ENCODE data around the gene MAU2. TPM values are rescaled to one million over a fixed set of nuclear protein-coding genes. Genes with fewer than 3 reads are reported as not detected.
"Not testable (repeated sequence)": the region's sequence is repeated elsewhere in the genome, so short reads cannot be mapped to it uniquely, and the experiment has no call there.

Gene MAU2
- total and polyA plus RNA-seq, 2 donors = 16.9 to 29.8 TPM

DNA sequence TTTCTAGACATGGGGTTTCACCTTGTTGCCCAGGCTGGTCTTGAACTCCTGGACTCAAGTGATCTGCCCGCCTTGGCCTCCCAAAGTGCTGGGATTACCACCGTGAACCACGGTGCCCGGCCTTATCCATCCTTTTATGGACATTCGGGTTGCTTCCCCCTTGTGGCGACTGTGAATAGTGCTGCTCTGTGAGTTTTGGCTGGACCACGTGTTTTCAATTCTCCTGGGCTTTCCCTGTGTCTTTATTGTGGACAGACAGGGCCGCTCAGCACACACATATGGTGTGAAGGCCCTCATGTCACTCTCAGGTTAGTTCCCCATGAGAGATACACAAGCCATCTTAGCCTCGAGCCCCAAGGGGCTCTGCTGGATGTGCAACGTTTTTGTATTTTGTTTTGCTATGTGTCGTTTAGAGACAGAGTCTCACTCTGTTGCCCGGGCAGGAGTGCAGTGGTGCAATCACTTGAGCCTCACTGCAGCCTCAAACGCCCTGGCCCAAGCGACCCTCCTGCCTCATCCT, 40.5 kb downstream of the MAU2 start:
- peak in 6 of 9 donors; percentile 32 to 76 (median 58) for DNase-seq (ENCODE audit: low read depth in 6 of 9, low spot score in 9 of 9)

DNA sequence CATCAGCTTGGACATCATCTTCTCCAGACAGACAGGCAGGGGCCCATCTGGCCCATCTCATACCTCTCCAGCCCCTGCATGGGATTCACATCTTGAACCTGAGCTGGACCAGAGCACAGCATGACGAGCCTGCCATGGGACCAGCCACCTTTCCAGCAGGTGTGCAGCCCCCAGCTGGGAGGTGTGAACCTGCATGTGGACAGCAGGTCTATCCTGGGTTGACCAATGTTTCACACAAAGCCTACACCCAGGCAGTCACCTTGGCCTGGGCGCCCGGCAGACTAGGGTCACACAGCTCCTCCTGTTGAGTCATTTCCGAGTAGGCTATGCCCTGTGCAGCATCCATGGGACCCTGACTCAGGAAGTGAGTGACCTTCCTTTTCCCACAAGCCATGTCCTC, 41.4 kb downstream of the MAU2 start:
- no peak for DNase-seq (ENCODE audit: low read depth in 6 of 9, low spot score in 9 of 9)
- Histone ChIP-seq H3K4me3 (ENCODE audit: low read length in 2 of 2) (no peak overlapping the region), H3K27me3 (ENCODE audit: control insufficient read depth in 2 of 2, insufficient read depth in 1 of 2, low read length in 1 of 2) (no peaks in the 10 kb centered on the region), H3K9me3 (ENCODE audit: control insufficient read depth in 2 of 2, insufficient read depth in 1 of 2, low read length in 1 of 2) (no peaks in the 10 kb centered on the region), H3K27ac (ENCODE audit: low read depth in 1 of 2, low read length in 1 of 2) (no peak overlapping the region), H3K36me3 (ENCODE audit: control insufficient read depth in 2 of 2, insufficient read depth in 2 of 2, low read length in 1 of 2) (peaks cover 3 to 10% of the 10 kb centered on the region in 2 donors), H3K4me1 (ENCODE audit: control insufficient read depth in 2 of 2, insufficient read depth in 2 of 2, low read length in 2 of 2) (peaks cover 0 to 26% of the 10 kb centered on the region in 2 donors)
- over 99% methylated on average over 4 of the region's 4 CpGs for WGBS

More for the DNA sequence above, 40.5 kb downstream of the MAU2 start:
- H3K9me3 ChIP-seq (ENCODE audit: control insufficient read depth in 2 of 2, insufficient read depth in 1 of 2, low read length in 1 of 2) = no peaks in the 10 kb centered on the region
- WGBS = 31% methylated on average over 14 of the region's 14 CpGs
- no peak overlapping the region for H3K4me3 ChIP-seq (ENCODE audit: low read length in 2 of 2)
- no peaks in the 10 kb centered on the region for H3K27me3 ChIP-seq (ENCODE audit: control insufficient read depth in 2 of 2, insufficient read depth in 1 of 2, low read length in 1 of 2)
- H3K36me3 ChIP-seq (ENCODE audit: control insufficient read depth in 2 of 2, insufficient read depth in 2 of 2, low read length in 1 of 2) = peaks cover 13 to 18% of the 10 kb centered on the region in 2 donors
- H3K4me1 ChIP-seq (ENCODE audit: control insufficient read depth in 2 of 2, insufficient read depth in 2 of 2, low read length in 2 of 2) = peaks cover 0 to 18% of the 10 kb centered on the region in 2 donors
- H3K27ac ChIP-seq (ENCODE audit: low read depth in 1 of 2, low read length in 1 of 2) = no peak overlapping the region

DNA sequence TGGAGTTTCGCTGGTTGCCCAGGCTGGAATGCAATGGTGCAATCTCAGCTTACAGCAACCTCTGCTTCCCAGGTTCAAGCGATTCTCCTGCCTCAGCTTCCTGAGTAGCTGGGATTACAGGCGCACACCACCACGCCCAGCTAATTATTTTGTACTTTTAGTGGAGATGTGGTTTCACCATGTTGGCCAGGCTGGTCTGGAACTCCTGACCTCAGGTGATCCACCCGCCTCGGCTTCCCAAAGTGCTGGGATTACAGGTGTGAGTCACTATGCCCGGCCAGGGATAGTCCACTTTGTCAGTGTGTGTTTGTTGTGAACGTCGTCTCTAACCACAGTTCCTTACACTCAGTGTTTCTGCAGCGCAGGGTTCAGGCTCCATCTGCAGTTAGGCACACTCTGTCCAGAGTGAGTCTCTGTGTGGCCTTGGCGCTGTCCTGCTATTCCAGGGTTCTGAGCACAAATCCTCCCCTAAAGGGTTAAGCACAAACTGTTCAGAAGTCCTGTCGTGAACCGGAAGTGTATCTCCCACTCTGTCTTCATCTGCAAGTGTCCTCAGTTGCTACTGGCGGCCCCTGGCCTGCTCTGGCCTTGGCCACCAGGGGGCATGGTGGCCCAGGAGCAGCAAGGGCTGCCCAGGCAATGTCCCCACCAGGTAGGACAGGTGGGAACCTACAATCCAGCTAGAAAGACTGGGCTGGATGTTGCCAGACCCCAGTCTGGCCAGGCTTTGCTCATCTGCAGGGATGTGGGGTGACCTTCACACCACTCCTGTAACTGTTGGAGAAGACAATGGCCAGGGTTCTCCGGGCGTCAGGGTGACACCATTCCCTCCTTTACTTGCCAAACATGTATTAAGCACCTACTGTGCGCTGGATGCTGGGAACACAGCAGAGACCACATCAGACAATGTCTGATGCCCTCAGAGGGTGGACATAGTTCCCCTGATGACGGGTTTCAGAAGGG, 46.1 kb downstream of the MAU2 start:
- peak in 7 of 9 donors; percentile 46 to 85 (median 68) for DNase-seq (ENCODE audit: low read depth in 6 of 9, low spot score in 9 of 9)
- Histone ChIP-seq H3K4me1 (ENCODE audit: control insufficient read depth in 2 of 2, insufficient read depth in 2 of 2, low read length in 2 of 2) (peaks cover 0 to 22% of the 10 kb centered on the region in 2 donors), H3K9me3 (ENCODE audit: control insufficient read depth in 2 of 2, insufficient read depth in 1 of 2, low read length in 1 of 2) (no peaks in the 10 kb centered on the region), H3K27me3 (ENCODE audit: control insufficient read depth in 2 of 2, insufficient read depth in 1 of 2, low read length in 1 of 2) (no peaks in the 10 kb centered on the region), H3K36me3 (ENCODE audit: control insufficient read depth in 2 of 2, insufficient read depth in 2 of 2, low read length in 1 of 2) (no peaks in the 10 kb centered on the region), H3K4me3 (ENCODE audit: low read length in 2 of 2) (no peak overlapping the region), H3K27ac (ENCODE audit: low read depth in 1 of 2, low read length in 1 of 2) (peak overlapping the region in 1 of 2 donors; percentile 24)
- WGBS = 67% methylated on average over 18 of the region's 18 CpGs

DNA sequence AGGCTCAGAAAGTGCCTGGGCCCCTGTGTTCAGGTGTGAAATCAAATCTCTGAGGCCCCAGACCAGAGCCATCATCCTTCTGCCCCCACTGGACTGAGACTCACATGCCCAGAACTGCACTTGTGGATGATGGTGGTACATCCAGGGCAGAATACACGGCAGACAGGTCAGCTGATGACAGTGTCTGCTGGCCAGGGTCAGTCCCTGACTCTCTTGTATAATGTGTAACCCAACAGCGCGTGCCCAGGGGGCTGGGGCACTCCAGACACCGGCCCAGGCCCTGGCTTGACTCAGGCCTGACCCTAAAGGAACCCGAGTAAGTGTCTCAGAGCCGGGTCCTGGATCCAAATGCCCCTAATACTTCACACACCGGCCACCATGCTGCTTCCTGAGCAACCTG, 47.5 kb downstream of the MAU2 start:
- WGBS = 98% methylated on average over 7 of the region's 7 CpGs

DNA sequence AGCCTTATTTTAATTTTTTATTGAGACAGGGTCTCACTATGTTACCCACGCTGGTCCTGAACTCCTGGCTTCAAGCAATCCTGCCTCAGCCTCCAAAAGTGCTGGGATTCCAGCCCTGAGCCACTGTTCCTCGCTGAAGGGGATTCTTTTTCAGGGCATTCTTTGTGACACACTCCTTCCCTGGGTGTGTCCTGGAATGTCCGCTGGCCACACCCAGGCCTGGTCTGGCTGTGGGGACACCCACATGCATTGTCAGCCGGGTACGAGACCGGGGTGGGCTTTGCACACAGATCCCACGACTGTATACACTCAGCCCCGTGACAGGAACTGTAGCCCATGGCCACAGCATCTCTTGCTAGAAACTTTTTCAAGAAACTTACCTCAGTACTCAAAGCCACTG, 50.4 kb downstream of the MAU2 start:
- DNase-seq (ENCODE audit: low read depth in 6 of 9, low spot score in 9 of 9) = no peak
- 94% methylated on average over 8 of the region's 8 CpGs for WGBS
- H3K9me3 ChIP-seq (ENCODE audit: control insufficient read depth in 2 of 2, insufficient read depth in 1 of 2, low read length in 1 of 2) = no peaks in the 10 kb centered on the region
- no peaks in the 10 kb centered on the region for H3K27me3 ChIP-seq (ENCODE audit: control insufficient read depth in 2 of 2, insufficient read depth in 1 of 2, low read length in 1 of 2)
- H3K4me1 ChIP-seq (ENCODE audit: control insufficient read depth in 2 of 2, insufficient read depth in 2 of 2, low read length in 2 of 2) = peaks cover 0 to 16% of the 10 kb centered on the region in 2 donors
- H3K27ac ChIP-seq (ENCODE audit: low read depth in 1 of 2, low read length in 1 of 2) = no peak overlapping the region
- no peaks in the 10 kb centered on the region for H3K36me3 ChIP-seq (ENCODE audit: control insufficient read depth in 2 of 2, insufficient read depth in 2 of 2, low read length in 1 of 2)
- no peak overlapping the region for H3K4me3 ChIP-seq (ENCODE audit: low read length in 2 of 2)

More for the DNA sequence above, 47.5 kb downstream of the MAU2 start:
- DNase-seq (ENCODE audit: low read depth in 6 of 9, low spot score in 9 of 9) = no peak
- Histone ChIP-seq H3K9me3 (ENCODE audit: control insufficient read depth in 2 of 2, insufficient read depth in 1 of 2, low read length in 1 of 2) (no peaks in the 10 kb centered on the region), H3K4me1 (ENCODE audit: control insufficient read depth in 2 of 2, insufficient read depth in 2 of 2, low read length in 2 of 2) (peaks cover 0 to 27% of the 10 kb centered on the region in 2 donors), H3K36me3 (ENCODE audit: control insufficient read depth in 2 of 2, insufficient read depth in 2 of 2, low read length in 1 of 2) (no peaks in the 10 kb centered on the region), H3K4me3 (ENCODE audit: low read length in 2 of 2) (no peak overlapping the region), H3K27me3 (ENCODE audit: control insufficient read depth in 2 of 2, insufficient read depth in 1 of 2, low read length in 1 of 2) (no peaks in the 10 kb centered on the region), H3K27ac (ENCODE audit: low read depth in 1 of 2, low read length in 1 of 2) (no peak overlapping the region)

DNA sequence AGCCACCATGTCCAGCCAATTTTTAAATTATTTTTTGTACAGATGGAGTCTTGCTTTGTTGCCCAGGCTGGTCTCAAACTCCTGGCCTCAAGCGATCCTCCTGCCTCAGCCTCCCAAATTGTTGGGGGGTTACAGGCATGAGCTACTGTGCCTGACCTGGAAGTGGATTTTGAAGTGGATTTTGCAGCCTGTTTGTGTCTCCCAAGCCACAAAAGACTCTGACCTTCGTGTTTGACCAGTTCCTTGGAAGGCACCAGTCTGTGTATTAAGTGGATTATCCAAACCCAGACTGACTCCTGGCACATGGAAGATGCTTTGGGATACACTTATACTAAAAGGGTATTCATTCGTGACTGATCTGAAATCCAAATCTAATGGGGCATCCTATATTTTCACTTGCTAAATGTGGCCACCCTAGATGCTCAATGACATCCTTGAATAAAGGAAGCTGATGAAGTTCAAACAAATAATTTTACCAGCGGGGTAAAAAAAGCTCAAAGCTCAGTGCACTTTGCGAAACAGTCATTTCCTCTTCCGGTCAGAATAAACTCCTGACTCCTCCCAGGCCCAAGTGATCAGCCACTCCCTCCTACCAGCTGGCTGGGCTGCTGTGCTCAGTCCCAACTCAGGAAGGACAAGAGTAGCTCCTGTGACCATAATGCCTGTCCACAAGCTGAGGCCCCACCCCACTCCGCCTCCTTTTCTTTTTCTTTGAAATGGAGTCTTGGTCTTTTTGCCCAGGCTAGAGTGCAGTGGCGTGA, 52.2 kb downstream of the MAU2 start:
- peak in 1 of 9 donors; percentile 48 for DNase-seq (ENCODE audit: low read depth in 6 of 9, low spot score in 9 of 9)
- no peak overlapping the region for H3K4me3 ChIP-seq (ENCODE audit: low read length in 2 of 2)
- peaks cover 0 to 8% of the 10 kb centered on the region in 2 donors for H3K4me1 ChIP-seq (ENCODE audit: control insufficient read depth in 2 of 2, insufficient read depth in 2 of 2, low read length in 2 of 2)
- 53% methylated on average over 8 of the region's 8 CpGs for WGBS
- no peaks in the 10 kb centered on the region for H3K9me3 ChIP-seq (ENCODE audit: control insufficient read depth in 2 of 2, insufficient read depth in 1 of 2, low read length in 1 of 2)
- H3K27ac ChIP-seq (ENCODE audit: low read depth in 1 of 2, low read length in 1 of 2) = peak overlapping the region; percentile 30 to 37
- no peaks in the 10 kb centered on the region for H3K36me3 ChIP-seq (ENCODE audit: control insufficient read depth in 2 of 2, insufficient read depth in 2 of 2, low read length in 1 of 2)
- no peaks in the 10 kb centered on the region for H3K27me3 ChIP-seq (ENCODE audit: control insufficient read depth in 2 of 2, insufficient read depth in 1 of 2, low read length in 1 of 2)

DNA sequence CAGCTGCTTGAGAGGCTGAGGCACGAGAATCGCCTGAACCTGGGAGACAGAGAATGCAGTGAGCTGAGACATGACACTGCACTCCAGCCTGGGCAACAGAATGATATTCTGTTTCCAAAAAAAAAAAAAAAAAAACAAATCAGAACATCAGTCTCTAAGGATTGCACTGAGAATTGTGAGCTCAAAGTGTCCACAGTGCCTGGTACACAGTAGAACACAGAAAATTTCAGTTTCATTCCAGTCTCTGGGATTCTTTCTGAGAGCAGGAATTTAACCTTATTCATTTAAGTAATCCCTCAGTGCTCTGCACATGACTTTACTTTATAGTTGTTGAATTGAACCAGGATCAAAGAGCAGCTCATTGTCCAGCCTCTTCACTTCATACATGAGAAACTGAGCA, 58.9 kb downstream of the MAU2 start:
- no peak overlapping the region for H3K4me3 ChIP-seq (ENCODE audit: low read length in 2 of 2)
- no peaks in the 10 kb centered on the region for H3K27me3 ChIP-seq (ENCODE audit: control insufficient read depth in 2 of 2, insufficient read depth in 1 of 2, low read length in 1 of 2)
- no peak overlapping the region for H3K27ac ChIP-seq (ENCODE audit: low read depth in 1 of 2, low read length in 1 of 2)
- H3K4me1 ChIP-seq (ENCODE audit: control insufficient read depth in 2 of 2, insufficient read depth in 2 of 2, low read length in 2 of 2) = peaks cover 1 to 2% of the 10 kb centered on the region in 2 donors
- 96% methylated on average over 2 of the region's 2 CpGs for WGBS
- peaks cover 0 to 1% of the 10 kb centered on the region in 2 donors for H3K9me3 ChIP-seq (ENCODE audit: control insufficient read depth in 2 of 2, insufficient read depth in 1 of 2, low read length in 1 of 2)
- no peaks in the 10 kb centered on the region for H3K36me3 ChIP-seq (ENCODE audit: control insufficient read depth in 2 of 2, insufficient read depth in 2 of 2, low read length in 1 of 2)
- no peak for DNase-seq (ENCODE audit: low read depth in 6 of 9, low spot score in 9 of 9)

DNA sequence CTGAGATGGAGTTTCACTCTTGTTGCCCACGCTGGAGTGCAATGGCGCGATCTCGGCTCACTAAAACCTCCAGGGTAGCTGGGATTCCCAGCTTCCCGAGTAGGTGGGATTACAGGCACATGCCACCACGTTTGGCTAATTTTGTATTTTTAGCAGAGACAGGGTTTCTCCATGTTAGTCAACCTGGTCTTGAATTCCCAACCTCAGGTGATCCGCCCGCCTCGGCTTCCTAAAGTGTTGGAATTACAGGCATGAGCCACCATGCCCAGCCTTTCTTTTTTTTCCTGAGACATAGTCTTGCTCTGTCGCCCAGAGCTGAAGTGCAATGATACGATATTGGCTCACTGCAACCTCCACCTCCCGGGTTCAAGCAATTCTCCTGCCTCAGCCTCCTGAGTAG, 59.7 kb downstream of the MAU2 start:
- H3K36me3 ChIP-seq (ENCODE audit: control insufficient read depth in 2 of 2, insufficient read depth in 2 of 2, low read length in 1 of 2); H3K4me1 ChIP-seq (ENCODE audit: control insufficient read depth in 2 of 2, insufficient read depth in 2 of 2, low read length in 2 of 2); H3K27ac ChIP-seq (ENCODE audit: low read depth in 1 of 2, low read length in 1 of 2); H3K4me3 ChIP-seq (ENCODE audit: low read length in 2 of 2); H3K9me3 ChIP-seq (ENCODE audit: control insufficient read depth in 2 of 2, insufficient read depth in 1 of 2, low read length in 1 of 2); H3K27me3 ChIP-seq (ENCODE audit: control insufficient read depth in 2 of 2, insufficient read depth in 1 of 2, low read length in 1 of 2); DNase-seq (ENCODE audit: low read depth in 6 of 9, low spot score in 9 of 9): not testable (repeated sequence)
- WGBS = 97% methylated on average over 12 of the region's 12 CpGs

Data from thymus (tissue), 11 donors.